GM23248 (cell line): ENCODE data around the gene CAPN7.

Experiments used
- EZH2 ChIP-seq: fragments of 200-600 bp; sonication (generic); IDR thresholded peaks from 2 replicates; pipeline ENCODE4 v1.6.1; 2018; ENCODE audit warnings: antibody characterized with exemption, mild to moderate bottlenecking; ENCODE audit not compliant: insufficient read depth, poor library complexity, severe bottlenecking
- EZH2phosphoT487 ChIP-seq: fragments of 200-600 bp; sonication (generic); IDR thresholded peaks from 2 replicates; pipeline ENCODE4 v1.6.1; 2018; ENCODE audit warnings: antibody characterized with exemption, moderate library complexity, mild to moderate bottlenecking, low read depth; ENCODE audit not compliant: insufficient read depth

DNA sequence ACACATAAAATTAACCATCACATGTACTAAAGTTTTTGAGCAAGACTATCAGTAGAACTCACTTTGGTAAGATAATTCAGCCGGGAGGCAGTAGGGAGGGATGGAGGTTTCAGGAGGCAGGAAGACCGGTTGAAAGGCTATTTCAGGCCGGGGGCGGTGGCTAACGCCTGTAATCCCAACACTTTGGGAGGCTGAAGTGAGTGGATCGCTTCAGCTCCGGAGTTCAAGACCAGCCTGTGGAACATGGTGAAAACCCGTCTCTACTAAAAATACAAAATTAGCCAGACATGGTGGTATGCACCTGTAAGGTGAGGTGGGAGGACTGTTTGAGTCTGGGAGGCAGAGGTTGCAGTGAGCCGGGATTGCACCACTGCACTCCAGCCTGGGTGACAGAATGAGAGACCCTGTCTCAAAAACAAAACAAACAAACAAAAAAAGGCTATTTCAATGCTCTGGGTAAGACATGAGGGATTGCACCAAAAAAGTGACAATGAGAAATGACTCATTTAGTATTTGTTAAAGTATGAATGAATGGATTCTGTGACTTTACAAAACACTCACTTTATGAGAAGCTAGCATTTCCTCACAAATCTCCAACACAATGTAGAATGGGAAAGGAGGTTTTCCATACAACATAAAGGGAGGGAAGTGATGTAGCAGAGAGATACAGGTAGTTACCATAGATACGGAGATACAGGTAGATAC lies 82.4 kb downstream of the CAPN7 start:
- TF ChIP-seq EZH2 (no peak), EZH2phosphoT487 (no peak)
